ENCODE measurements around the gene OR2K2.

GRCh38 chr9:111362526-111362925, 32.5 kb upstream of the OR2K2 start:
- TF ChIP-seq CTCF (IDR thresholded peaks at IDR 0.05) (no peak), EZH2 (IDR thresholded peaks at IDR 0.05; ENCODE audit: borderline replicate concordance, insufficient read depth, low read depth, low read length, poor library complexity, severe bottlenecking) (no peak)
